Measurements from ENCODE around the gene MCRIP1. TPM values are rescaled to one million over a fixed set of nuclear protein-coding genes. Genes with fewer than 3 reads are reported as not detected.

Gene MCRIP1
- total and polyA plus RNA-seq, 2 of the 8 experiments (the other 6 are each of a cell fraction or from before 2014, with no cell fraction given), result 103 to 151 TPM

DNA sequence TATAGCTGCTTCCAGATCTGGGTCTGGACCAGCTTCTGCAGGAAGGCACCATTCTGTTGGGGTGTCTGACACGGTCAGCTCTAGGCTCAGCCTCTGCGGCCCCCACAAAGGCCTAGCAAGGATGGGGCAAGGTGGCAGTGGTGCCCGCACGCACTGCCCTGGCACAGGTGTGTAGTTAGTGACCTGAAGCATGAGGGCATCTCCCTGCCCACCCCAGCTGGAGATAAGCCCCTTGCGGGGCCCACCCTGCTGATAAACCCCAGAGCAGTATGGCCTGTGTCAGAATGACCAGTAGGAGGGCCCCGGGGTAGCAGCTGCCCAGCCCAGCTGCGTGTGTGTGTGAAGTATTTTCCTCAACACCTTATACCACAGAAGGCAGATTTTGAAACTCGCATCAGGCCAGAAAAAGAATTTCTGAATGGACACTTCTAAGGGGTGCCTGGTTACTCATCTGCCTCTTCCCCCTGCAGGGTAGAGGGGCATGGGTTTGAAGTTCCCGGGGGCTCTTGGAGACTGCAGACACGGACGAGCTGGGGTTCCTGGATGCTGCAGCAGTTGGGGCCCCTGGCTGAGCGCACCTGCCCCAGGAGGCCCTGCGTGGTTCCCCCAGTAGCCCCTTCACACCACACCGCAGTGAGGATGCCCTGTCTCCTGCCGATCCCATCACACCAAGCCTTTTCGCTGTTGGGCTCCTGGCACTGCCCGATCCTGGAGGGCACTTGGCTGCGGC lies 33.5 kb upstream of the MCRIP1 start:
- H2AK5ac ChIP-seq (ENCODE audit: low read depth, low read length), result no peak overlapping the region
- H2BK20ac ChIP-seq (ENCODE audit: low read length), result no peak overlapping the region
- no peak overlapping the region for H2BK15ac ChIP-seq (ENCODE audit: low read length)
- H3K18ac ChIP-seq (ENCODE audit: extremely low read depth, low read length), result peak overlapping the region; percentile 38; the same call in 1 of the 2 replicates
- H2BK120ac ChIP-seq (replicated peaks; ENCODE audit: low read depth, low read length), result no peak overlapping the region
- FAIRE-seq, result no peak
- H3K23me2 ChIP-seq (ENCODE audit: low read depth, low read length), result peaks cover 7% of the 10 kb centered on the region; the same call in 1 of the 2 replicates
- POLR2A ChIA-PET (ENCODE audit: partially characterized antibody), result interaction anchor here (0.6 to 6.6 kb wide), 40 partner anchors 7 to 354 kb away, joined by 3 to 36 read pairs (median 4); partner anchors contain the start of genes ACTG1, ALYREF, ANAPC11 and CENPX
- peaks cover 2 to 29% of the 10 kb centered on the region in 2 experiments; a peak in 3 of 4 replicates for H3K79me2 ChIP-seq (ENCODE audit: control insufficient read depth in 1 of 2, insufficient read depth in 2 of 2, low read length in 2 of 2)
- H3K9me3 ChIP-seq (ENCODE audit: insufficient read depth in 2 of 2, low read depth in 1 of 2, low read length in 1 of 2), result no peaks in the 10 kb centered on the region
- no peak for DNase-seq (ENCODE audit: low read depth in 1 of 2, low spot score in 2 of 2)
- H3K4ac ChIP-seq (replicated peaks; ENCODE audit: insufficient read length, low read depth, low read length), result no peak overlapping the region
- H4K5ac ChIP-seq (ENCODE audit: insufficient read length, low read depth, low read length), result no peak overlapping the region
- peaks cover 11 to 48% of the 10 kb centered on the region in 2 experiments for H4K20me1 ChIP-seq (replicated peaks in 1 of 2; ENCODE audit: control insufficient read depth in 1 of 2, insufficient read depth in 2 of 2, low read length in 2 of 2)
- H3K56ac ChIP-seq (replicated peaks; ENCODE audit: insufficient read length, low read depth, low read length), result no peak overlapping the region
- 0 out of 7 replicates have a peak overlapping the region, but pooled peaks of 1 of the 4 experiments have one; percentile 20 for H3K9ac ChIP-seq (replicated peaks in 1 of 4; ENCODE audit: extremely low read depth in 1 of 4, low read depth in 3 of 4, low read length in 3 of 4)
- H4K91ac ChIP-seq (replicated peaks; ENCODE audit: insufficient read length, low read length), result no peak overlapping the region
- H3K14ac ChIP-seq (ENCODE audit: insufficient read length), result no peak overlapping the region
- no peak overlapping the region for H3K23ac ChIP-seq (ENCODE audit: insufficient read length)
- H2BK5ac ChIP-seq (ENCODE audit: low read depth, low read length), result 0 out of 2 replicates have a peak overlapping the region, but pooled peaks have one; percentile 12
- peaks cover 3% of the 10 kb centered on the region for H3K79me1 ChIP-seq (ENCODE audit: low read depth, low read length)
- H3K36me3 ChIP-seq (ENCODE audit: control insufficient read depth in 2 of 4, insufficient read depth in 4 of 4, low read length in 3 of 4), result peaks cover 2 to 29% (median 9%) of the 10 kb centered on the region in 4 experiments; a peak in 4 of 8 replicates
- H3K4me3 ChIP-seq (ENCODE audit: extremely low read depth in 1 of 4, insufficient read depth in 2 of 4, low read depth in 3 of 4, low read length in 4 of 4), result no peak overlapping the region
- H2AFZ ChIP-seq (ENCODE audit: low read length), result no peak overlapping the region
- H3K27ac ChIP-seq (ENCODE audit: low read depth, low read length), result no peak overlapping the region; the same call in 1 of the 2 replicates
- H3K4me1 ChIP-seq (replicated peaks in 1 of 4; ENCODE audit: control insufficient read depth in 3 of 4, insufficient read depth in 4 of 4, low read length in 3 of 4), result peaks cover 0 to 28% (median 21%) of the 10 kb centered on the region in 4 experiments; a peak in 5 of 7 replicates
- TF ChIP-seq BACH1 (IDR thresholded peaks at IDR 0.05; ENCODE audit: low read length), result no peak
- TF ChIP-seq PHF8 (conservative IDR thresholded peaks at IDR 0.05; ENCODE audit: low read depth, low read length), result no peak
- TF ChIP-seq POLR2A (IDR thresholded peaks at IDR 0.05; ENCODE audit: control extremely low read depth in 1 of 2, low read depth in 2 of 2, low read length in 2 of 2), result peak in 1 of 2 experiments; percentile 78; a peak in 2 of 3 replicates
- no peak for TF ChIP-seq SP4 (IDR thresholded peaks at IDR 0.05; ENCODE audit: low read length)
- no peak for TF ChIP-seq BCL11A (IDR thresholded peaks at IDR 0.05; ENCODE audit: low read depth in 2 of 2, low read length in 2 of 2)
- TF ChIP-seq E2F6 (IDR thresholded peaks at IDR 0.05), result no peak
- TF ChIP-seq POLR2AphosphoS5 (IDR thresholded peaks at IDR 0.05; ENCODE audit: low read depth, low read length), result peak; percentile 24
- no peaks in the 10 kb centered on the region for H3K27me3 ChIP-seq (replicated peaks in 1 of 4; ENCODE audit: control insufficient read depth in 3 of 4, extremely low read depth in 1 of 4, insufficient read depth in 3 of 4, low read length in 3 of 4)
- H2BK12ac ChIP-seq (ENCODE audit: low read depth, low read length), result no peak overlapping the region
- no peak overlapping the region for H3K4me2 ChIP-seq (ENCODE audit: insufficient read depth in 1 of 2, low read depth in 2 of 2, low read length in 2 of 2)
- H4K8ac ChIP-seq (ENCODE audit: extremely low read depth, insufficient read depth, low read length), result peak overlapping the region; percentile 62
- CTCF ChIA-PET (ENCODE audit: partially characterized antibody), result interaction anchor here (0.8 to 1.8 kb wide), 8 partner anchors 11 to 170 kb away, joined by 3 to 5 read pairs (median 3); partner anchors contain the start of gene MCRIP1
- WGBS, 2 experiments (ENCODE audit: extremely low coverage in 1 of 2, insufficient coverage in 1 of 2, insufficient read length in 1 of 2, insufficient replicate concordance in 2 of 2, low coverage in 1 of 2, low lambda C conversion rate in 2 of 2, missing lambda C conversion rate in 1 of 2), result 94% methylated on average over 18 of the region's 18 CpGs; no CpG with 5 or more reads in 1 of the 2 experiments

All from H1 (cell line).